K562 (cell line): ENCODE data around the gene MYO15A. TPM values are rescaled to one million over a fixed set of nuclear protein-coding genes. Genes with fewer than 3 reads are reported as not detected.

Source experiments
- E2F6 ChIP-seq, 2 experiments: IDR thresholded peaks; 2 replicates each; pipeline ENCODE4 v1.6.1; 2011; ENCODE audit warnings: borderline replicate concordance in 1 of 2, control low read depth in 1 of 2, low read depth in 1 of 2, low read length in 1 of 2, mild to moderate bottlenecking in 1 of 2, mixed read lengths in 1 of 2, moderate library complexity in 1 of 2; ENCODE audit not compliant: insufficient read depth in 1 of 2, insufficient read length in 1 of 2, poor library complexity in 1 of 2, severe bottlenecking in 1 of 2; ENCODE audit errors: extremely low read depth in 1 of 2
- FOXJ2 ChIP-seq: fragments of 200-800 bp; sonication (Bioruptor generic); IDR thresholded peaks from 2 replicates; pipeline ENCODE4 v1.6.1; 2016; ENCODE audit warnings: missing genetic modification characterization, missing compliant biosample characterization
- KDM4B ChIP-seq, 2 experiments: fragments of 450-650 bp in 1 of 2; sonication (generic) in 1 of 2; IDR thresholded peaks; 2 replicates each; pipeline ENCODE4 v1.6.1; 2016 to 2017; ENCODE audit warnings: borderline replicate concordance in 2 of 2, antibody characterized with exemption in 1 of 2, low read depth in 1 of 2, mild to moderate bottlenecking in 1 of 2
- KLF10 ChIP-seq: fragments of 250-450 bp; sonication (Bioruptor Pico); IDR thresholded peaks from 2 replicates; pipeline ENCODE4 v1.6.1; 2021; ENCODE audit warnings: matching md5 sums
- PKNOX1 ChIP-seq: fragments of 450-650 bp; IDR thresholded peaks from 2 replicates; pipeline ENCODE4 v1.6.1; 2016
- POLR2G ChIP-seq: fragments of 200-400 bp; formaldehyde crosslinking; IDR thresholded peaks from 2 replicates; pipeline ENCODE4 v1.6.1; 2017; ENCODE audit warnings: low read depth, mild to moderate bottlenecking, antibody characterized with exemption, low read length, moderate library complexity
- POLR2H ChIP-seq: IDR thresholded peaks from 2 replicates; pipeline ENCODE4 v1.6.1; 2016; ENCODE audit warnings: missing genetic modification characterization, low read depth, mild to moderate bottlenecking, control low read depth, missing compliant biosample characterization, moderate library complexity
- SMAD1 ChIP-seq: fragments of 150-350 bp; IDR thresholded peaks from 2 replicates; pipeline ENCODE4 v1.6.1; 2014; ENCODE audit warnings: low read length, low read depth; ENCODE audit not compliant: partially characterized antibody
- SMARCB1 ChIP-seq: IDR thresholded peaks from 2 replicates; pipeline ENCODE4 v1.6.1; 2011; ENCODE audit warnings: improper control_type of control experiment, low read depth; ENCODE audit not compliant: insufficient read length
- SRSF3 ChIP-seq: fragments of 200-400 bp; formaldehyde crosslinking; IDR thresholded peaks from 2 replicates; pipeline ENCODE4 v1.6.1; 2016; ENCODE audit warnings: mild to moderate bottlenecking, low read length, moderate library complexity; ENCODE audit not compliant: insufficient read depth
- TBL1XR1 ChIP-seq, 2 experiments: IDR thresholded peaks; 2 replicates each; pipeline ENCODE4 v1.6.1; 2012; ENCODE audit warnings: improper control_type of control experiment in 2 of 2, low read length in 2 of 2, mild to moderate bottlenecking in 1 of 2
- ZFX ChIP-seq: sonication (generic); formaldehyde crosslinking; IDR thresholded peaks from 2 replicates; pipeline ENCODE4 v1.8.0; 2022; ENCODE audit warnings: mild to moderate bottlenecking, missing genetic modification reagents, moderate library complexity
- polyA plus RNA-seq, 8 experiments: library from polyadenylated mRNA; depleted of rRNA in 4 of 8; stranded (reverse) in 5 of 8; unstranded in 3 of 8; fragments of >200 nt; fragmentation: Nextera tagmentation in 2 of 8; fragmentation: Illumina TruSeq in 1 of 8; extraction: Ambion mirVana in 2 of 8; extraction: Trizol in 1 of 8; gene quantifications; 2 replicates each; pipeline versions ENCODE4 v1.2.1 to v1.2.3, GENCODE V29; 2011 to 2014; ENCODE audit warnings: inconsistent platforms in 1 of 8, missing spikeins in 1 of 8
- total RNA-seq, 7 experiments: library from RNA; depleted of rRNA in 6 of 7; stranded (reverse); fragments of >200 nt in 6 of 7; fragmentation: Illumina TruSeq in 2 of 7; extraction: Trizol in 2 of 7; gene quantifications; 2 replicates each; pipeline versions ENCODE4 v1.2.1 to v1.2.3, GENCODE V29; 2011 to 2021; ENCODE audit warnings: low replicate concordance in 1 of 7
- TF ChIP-seq, protein P1 (sequence below): fragments of 450-650 bp; IDR thresholded peaks from 2 replicates; pipeline ENCODE4 v1.6.1; 2017; ENCODE audit warnings: mild to moderate bottlenecking, moderate library complexity
- TF ChIP-seq, protein P2 (sequence below): fragments of 450-650 bp; formaldehyde crosslinking; IDR thresholded peaks from 2 replicates; pipeline ENCODE4 v1.4.0; 2020; ENCODE audit warnings: mild to moderate bottlenecking
- TF ChIP-seq, protein P3 (sequence below): fragments of 250-450 bp; sonication (Bioruptor Pico); IDR thresholded peaks from 2 replicates; pipeline ENCODE4 v1.8.0; 2022; ENCODE audit warnings: inconsistent platforms, mild to moderate bottlenecking, moderate library complexity, borderline replicate concordance
- TF ChIP-seq, protein P4 (sequence below): fragments of 200-800 bp; sonication (Bioruptor generic); IDR thresholded peaks from 2 replicates; pipeline ENCODE4 v1.6.1; 2017; ENCODE audit warnings: missing genetic modification characterization, missing compliant biosample characterization
- TF ChIP-seq, protein P5 (sequence below): fragments of 450-650 bp; formaldehyde crosslinking; IDR thresholded peaks from 2 replicates; pipeline ENCODE4 v1.4.0; 2020; ENCODE audit warnings: mild to moderate bottlenecking, moderate library complexity

MYO15A gene
- total and polyA plus RNA-seq, 9 of the 15 experiments (the other 6 are each of a cell fraction or from before 2014, with no cell fraction given), result 0.05 to 0.88 (median 0.14) TPM; not detected in 1

- TF ChIP-seq POLR2G (no peak), KDM4B (IDR thresholded peaks at IDR 0.05; ENCODE audit: borderline replicate concordance in 2 of 2, low read depth in 1 of 2) (no peak), SMARCB1 (no peak), ZFX (CRISPR knock-in tag) (no peak), E2F6 (IDR thresholded peaks at IDR 0.05; ENCODE audit: borderline replicate concordance in 1 of 2, extremely low read depth in 1 of 2, insufficient read depth in 1 of 2, insufficient read length in 1 of 2, low read depth in 1 of 2, low read length in 1 of 2, poor library complexity in 1 of 2, severe bottlenecking in 1 of 2) (peak in 1 of 2 experiments; percentile 51), POLR2H (tag) (no peak), SRSF3 (no peak), KLF10 (no peak), TBL1XR1 (IDR thresholded peaks at IDR 0.05; ENCODE audit: low read length in 2 of 2) (no peak), PKNOX1 (no peak), FOXJ2 (tag) (no peak), SMAD1 (no peak)
- TF ChIP-seq, protein P1, sequence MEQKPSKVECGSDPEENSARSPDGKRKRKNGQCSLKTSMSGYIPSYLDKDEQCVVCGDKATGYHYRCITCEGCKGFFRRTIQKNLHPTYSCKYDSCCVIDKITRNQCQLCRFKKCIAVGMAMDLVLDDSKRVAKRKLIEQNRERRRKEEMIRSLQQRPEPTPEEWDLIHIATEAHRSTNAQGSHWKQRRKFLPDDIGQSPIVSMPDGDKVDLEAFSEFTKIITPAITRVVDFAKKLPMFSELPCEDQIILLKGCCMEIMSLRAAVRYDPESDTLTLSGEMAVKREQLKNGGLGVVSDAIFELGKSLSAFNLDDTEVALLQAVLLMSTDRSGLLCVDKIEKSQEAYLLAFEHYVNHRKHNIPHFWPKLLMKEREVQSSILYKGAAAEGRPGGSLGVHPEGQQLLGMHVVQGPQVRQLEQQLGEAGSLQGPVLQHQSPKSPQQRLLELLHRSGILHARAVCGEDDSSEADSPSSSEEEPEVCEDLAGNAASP, result no peak
- TF ChIP-seq, protein P2, sequence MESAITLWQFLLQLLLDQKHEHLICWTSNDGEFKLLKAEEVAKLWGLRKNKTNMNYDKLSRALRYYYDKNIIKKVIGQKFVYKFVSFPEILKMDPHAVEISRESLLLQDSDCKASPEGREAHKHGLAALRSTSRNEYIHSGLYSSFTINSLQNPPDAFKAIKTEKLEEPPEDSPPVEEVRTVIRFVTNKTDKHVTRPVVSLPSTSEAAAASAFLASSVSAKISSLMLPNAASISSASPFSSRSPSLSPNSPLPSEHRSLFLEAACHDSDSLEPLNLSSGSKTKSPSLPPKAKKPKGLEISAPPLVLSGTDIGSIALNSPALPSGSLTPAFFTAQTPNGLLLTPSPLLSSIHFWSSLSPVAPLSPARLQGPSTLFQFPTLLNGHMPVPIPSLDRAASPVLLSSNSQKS (CRISPR knock-in tag), result no peak
- TF ChIP-seq, protein P3, sequence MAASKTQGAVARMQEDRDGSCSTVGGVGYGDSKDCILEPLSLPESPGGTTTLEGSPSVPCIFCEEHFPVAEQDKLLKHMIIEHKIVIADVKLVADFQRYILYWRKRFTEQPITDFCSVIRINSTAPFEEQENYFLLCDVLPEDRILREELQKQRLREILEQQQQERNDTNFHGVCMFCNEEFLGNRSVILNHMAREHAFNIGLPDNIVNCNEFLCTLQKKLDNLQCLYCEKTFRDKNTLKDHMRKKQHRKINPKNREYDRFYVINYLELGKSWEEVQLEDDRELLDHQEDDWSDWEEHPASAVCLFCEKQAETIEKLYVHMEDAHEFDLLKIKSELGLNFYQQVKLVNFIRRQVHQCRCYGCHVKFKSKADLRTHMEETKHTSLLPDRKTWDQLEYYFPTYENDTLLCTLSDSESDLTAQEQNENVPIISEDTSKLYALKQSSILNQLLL (CRISPR knock-in tag), result no peak
- TF ChIP-seq, protein P4, sequence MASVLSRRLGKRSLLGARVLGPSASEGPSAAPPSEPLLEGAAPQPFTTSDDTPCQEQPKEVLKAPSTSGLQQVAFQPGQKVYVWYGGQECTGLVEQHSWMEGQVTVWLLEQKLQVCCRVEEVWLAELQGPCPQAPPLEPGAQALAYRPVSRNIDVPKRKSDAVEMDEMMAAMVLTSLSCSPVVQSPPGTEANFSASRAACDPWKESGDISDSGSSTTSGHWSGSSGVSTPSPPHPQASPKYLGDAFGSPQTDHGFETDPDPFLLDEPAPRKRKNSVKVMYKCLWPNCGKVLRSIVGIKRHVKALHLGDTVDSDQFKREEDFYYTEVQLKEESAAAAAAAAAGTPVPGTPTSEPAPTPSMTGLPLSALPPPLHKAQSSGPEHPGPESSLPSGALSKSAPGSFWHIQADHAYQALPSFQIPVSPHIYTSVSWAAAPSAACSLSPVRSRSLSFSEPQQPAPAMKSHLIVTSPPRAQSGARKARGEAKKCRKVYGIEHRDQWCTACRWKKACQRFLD (CRISPR knock-in tag), result 0 out of 2 replicates have a peak, but pooled peaks have one; percentile 36
- TF ChIP-seq, protein P5, sequence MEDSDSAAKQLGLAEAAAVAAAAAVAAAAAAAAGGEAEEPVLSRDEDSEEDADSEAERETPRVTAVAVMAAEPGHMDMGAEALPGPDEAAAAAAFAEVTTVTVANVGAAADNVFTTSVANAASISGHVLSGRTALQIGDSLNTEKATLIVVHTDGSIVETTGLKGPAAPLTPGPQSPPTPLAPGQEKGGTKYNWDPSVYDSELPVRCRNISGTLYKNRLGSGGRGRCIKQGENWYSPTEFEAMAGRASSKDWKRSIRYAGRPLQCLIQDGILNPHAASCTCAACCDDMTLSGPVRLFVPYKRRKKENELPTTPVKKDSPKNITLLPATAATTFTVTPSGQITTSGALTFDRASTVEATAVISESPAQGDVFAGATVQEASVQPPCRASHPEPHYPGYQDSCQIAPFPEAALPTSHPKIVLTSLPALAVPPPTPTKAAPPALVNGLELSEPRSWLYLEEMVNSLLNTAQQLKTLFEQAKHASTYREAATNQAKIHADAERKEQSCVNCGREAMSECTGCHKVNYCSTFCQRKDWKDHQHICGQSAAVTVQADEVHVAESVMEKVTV, result no peak
These were observed 37.7 kb upstream of the MYO15A start (continued) for GRCh38 chr17:18070861-18071340.
